ENCODE data around the gene LINC00632. TPM values are rescaled to one million over a fixed set of nuclear protein-coding genes. Genes with fewer than 3 reads are reported as not detected.

The LINC00632 gene
- total RNA-seq, 4 donors from 2014 or later, result 10.0 to 164 (median 19.0) TPM

- WGBS, 2 donors (ENCODE audit: low coverage in 1 of 2), result 20 to 32% methylated on average over 6 to 10 of the region's 10 CpGs
- intact Hi-C loops (cut with DNase I; ENCODE audit: low total_unique reads), result no loop called here
Observed at GRCh38 chrX:140733766-140734342, 24.3 kb downstream of the LINC00632 start.

GRCh38 chrX:140744085-140744484 is 34.5 kb downstream of the LINC00632 start:
- H3K36me3 ChIP-seq, result no peaks in the 10 kb centered on the region
- in situ Hi-C loops (cut with MboI; ENCODE audit: low pct_ligation_motif_present in 1 of 4, low pct_unique_long_range_greater_than_20kb in 1 of 4, low sequenced_read_pairs in 3 of 4) (no loop called here), intact Hi-C loops (cut with DNase I; ENCODE audit: low total_unique reads) (no loop called here)
- DNase-seq, result no peak
- TF ChIP-seq CTCF (IDR thresholded peaks at IDR 0.05), result no peak
- no peak for TF ChIP-seq POLR2AphosphoS5 (IDR thresholded peaks at IDR 0.05)
- TF ChIP-seq EP300 (IDR thresholded peaks at IDR 0.05; ENCODE audit: low read depth), result no peak
- no peak for TF ChIP-seq POLR2A (IDR thresholded peaks at IDR 0.05)
- no peaks in the 10 kb centered on the region for H3K27me3 ChIP-seq
- H3K9me3 ChIP-seq, result no peaks in the 10 kb centered on the region
- H3K4me1 ChIP-seq, result no peaks in the 10 kb centered on the region
- H3K27ac ChIP-seq, result no peak overlapping the region
- no peak overlapping the region for H3K4me3 ChIP-seq

More at GRCh38 chrX:140733766-140734342, 24.3 kb downstream of the LINC00632 start:
- in situ Hi-C loops (cut with MboI; ENCODE audit: low pct_ligation_motif_present in 1 of 4, low pct_unique_long_range_greater_than_20kb in 1 of 4, low sequenced_read_pairs in 3 of 4), result no loop called here
- Histone ChIP-seq H3K27ac (no peak overlapping the region), H3K9me3 (no peaks in the 10 kb centered on the region), H3K36me3 (no peaks in the 10 kb centered on the region), H3K4me3 (no peak overlapping the region), H3K27me3 (no peaks in the 10 kb centered on the region), H3K4me1 (no peaks in the 10 kb centered on the region)
- DNase-seq, result no peak
- TF ChIP-seq POLR2AphosphoS5 (IDR thresholded peaks at IDR 0.05) (no peak), CTCF (IDR thresholded peaks at IDR 0.05) (peak; percentile 28 to 77 (median 45))

DNA sequence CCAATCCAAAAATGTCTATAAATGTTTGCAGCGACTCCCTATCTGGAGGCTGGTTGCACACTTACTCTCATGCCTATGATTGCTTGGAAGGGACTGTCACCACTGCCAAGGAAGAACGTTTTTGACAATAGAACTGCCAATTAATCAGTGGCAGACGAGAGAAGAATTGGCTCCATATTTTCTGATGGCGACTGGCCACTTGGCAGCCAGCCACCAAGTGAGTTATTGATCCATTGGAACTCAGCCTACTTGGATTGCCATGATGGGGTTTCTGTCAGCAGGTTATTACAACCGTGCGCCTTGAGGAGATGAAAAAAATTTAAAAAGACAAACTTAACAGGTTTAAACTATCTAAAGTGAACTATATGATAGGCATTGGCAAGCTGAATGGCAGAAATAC is 47.4 kb downstream of the LINC00632 start:
- Histone ChIP-seq H3K9me3 (no peaks in the 10 kb centered on the region), H3K27me3 (no peaks in the 10 kb centered on the region), H3K4me3 (no peak overlapping the region), H3K36me3 (no peaks in the 10 kb centered on the region), H3K4me1 (no peaks in the 10 kb centered on the region), H3K27ac (no peak overlapping the region)
- in situ Hi-C loops (cut with MboI; ENCODE audit: low pct_ligation_motif_present in 1 of 4, low pct_unique_long_range_greater_than_20kb in 1 of 4, low sequenced_read_pairs in 3 of 4), result no loop called here
- 33 to 53% methylated on average over 3 to 6 of the region's 6 CpGs for WGBS, 2 donors (ENCODE audit: low coverage in 1 of 2)
- no peak for DNase-seq
- intact Hi-C loops (cut with DNase I; ENCODE audit: low total_unique reads), result no loop called here
- TF ChIP-seq EP300 (IDR thresholded peaks at IDR 0.05; ENCODE audit: low read depth), result no peak
- TF ChIP-seq POLR2A (IDR thresholded peaks at IDR 0.05), result no peak
- TF ChIP-seq CTCF (IDR thresholded peaks at IDR 0.05), result no peak
- TF ChIP-seq POLR2AphosphoS5 (IDR thresholded peaks at IDR 0.05), result no peak

DNA sequence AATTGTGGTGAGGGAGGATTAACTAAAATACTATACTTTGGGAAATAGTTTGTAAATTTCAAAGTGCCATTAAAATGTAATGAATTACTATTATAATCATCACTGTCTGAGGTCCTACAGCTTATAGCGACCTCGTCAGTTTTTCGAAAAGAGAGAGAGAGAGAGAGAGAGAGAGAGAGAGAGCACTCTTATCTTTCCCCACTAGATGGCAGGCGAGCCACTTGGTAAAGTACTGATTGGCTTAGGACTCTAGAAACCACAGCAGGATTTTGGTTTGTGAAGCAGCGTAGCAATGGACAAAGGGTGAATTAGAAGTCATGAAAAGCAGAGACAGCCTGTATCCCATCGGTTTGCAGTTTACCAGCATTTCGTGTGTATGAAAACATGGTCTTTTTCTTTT is 52.5 kb downstream of the LINC00632 start:
- in situ Hi-C loops (cut with MboI; ENCODE audit: low pct_ligation_motif_present in 1 of 4, low pct_unique_long_range_greater_than_20kb in 1 of 4, low sequenced_read_pairs in 3 of 4) (no loop called here), intact Hi-C loops (cut with DNase I; ENCODE audit: low total_unique reads) (no loop called here)
- peak; percentile 13 for DNase-seq
- Histone ChIP-seq H3K27me3 (peaks cover 12% of the 10 kb centered on the region), H3K9me3 (no peaks in the 10 kb centered on the region), H3K4me1 (peaks cover 0 to 4% (median 0%) of the 10 kb centered on the region in 4 donors), H3K27ac (no peak overlapping the region), H3K4me3 (no peak overlapping the region), H3K36me3 (no peaks in the 10 kb centered on the region)
- no peak for TF ChIP-seq POLR2AphosphoS5 (IDR thresholded peaks at IDR 0.05)
- no peak for TF ChIP-seq POLR2A (IDR thresholded peaks at IDR 0.05)
- no peak for TF ChIP-seq EP300 (IDR thresholded peaks at IDR 0.05; ENCODE audit: low read depth)
- TF ChIP-seq CTCF (IDR thresholded peaks at IDR 0.05), result peak in 4 of 5 experiments; percentile 28 to 65 (median 48)
- 0 to 2% methylated on average over 4 to 7 of the region's 7 CpGs for WGBS, 2 donors (ENCODE audit: low coverage in 1 of 2)

All from transverse colon (tissue), 4 donors.